ENCODE results near the gene DSTYK.
"Not testable (repeated sequence)": the region's sequence is repeated elsewhere in the genome, so short reads cannot be mapped to it uniquely, and the experiment has no call there.

The DSTYK gene

GRCh38 chr1:205216588-205216987, 5.1 kb upstream of the DSTYK start:
- DNase-seq = no peak

DNA sequence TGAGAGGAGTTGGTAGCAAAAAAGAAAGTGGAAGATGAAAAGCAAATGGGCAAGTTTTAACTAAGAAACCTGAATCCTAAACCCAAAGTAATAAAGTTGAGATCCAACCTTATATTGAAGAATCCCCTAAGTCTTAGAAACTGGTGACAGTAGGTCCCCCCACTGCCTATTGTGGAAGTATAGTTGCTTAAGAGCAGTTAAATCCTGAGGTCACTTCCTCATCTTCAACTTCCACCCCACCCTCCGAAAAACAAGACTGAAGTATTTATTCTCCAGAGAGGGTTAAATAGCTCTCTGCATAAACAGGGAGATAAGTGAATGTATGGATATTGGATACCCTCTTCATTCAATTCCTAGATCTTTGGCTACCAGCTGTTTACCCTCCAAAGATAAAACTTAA, 3.3 kb upstream of the DSTYK start:
- no peak for DNase-seq

DNA sequence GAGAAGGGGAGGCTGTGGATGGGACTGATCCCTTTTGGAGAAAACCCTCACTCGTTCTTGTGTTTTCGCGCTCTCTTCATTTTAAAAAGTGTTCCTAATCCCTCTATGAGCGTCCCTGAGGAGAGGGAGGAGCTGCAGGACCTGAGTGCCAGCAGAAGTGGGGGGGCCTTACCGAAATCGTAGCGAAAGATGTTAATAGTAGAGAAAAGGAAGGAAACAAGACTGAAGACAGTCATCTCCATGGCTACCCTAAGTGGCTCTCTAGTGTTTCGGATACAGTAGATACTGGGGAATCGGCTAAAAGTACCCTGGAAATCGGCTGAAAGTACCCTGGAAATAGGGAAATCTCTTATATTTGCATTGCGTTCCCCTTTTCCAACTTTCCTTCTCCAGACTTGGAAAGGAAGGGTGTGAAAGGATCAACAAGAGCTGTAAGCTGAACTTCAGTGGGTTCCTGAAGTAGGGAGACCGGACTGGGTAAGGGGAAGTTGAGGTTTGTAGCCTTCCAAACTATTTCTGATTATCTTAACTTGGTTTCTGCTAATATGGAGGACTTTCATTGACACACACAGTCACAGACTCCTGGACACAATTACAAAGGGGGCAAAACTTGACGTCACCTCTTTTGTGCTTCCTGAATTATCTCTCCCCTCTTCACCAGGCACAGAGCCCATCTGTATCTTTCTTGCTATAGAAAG, 486 bp upstream of the DSTYK start:
- DNase-seq = no peak

- no peak for DNase-seq
Measured at GRCh38 chr1:205210756-205211168, 740 bp downstream of the DSTYK start.

- no peak for DNase-seq
Measured at GRCh38 chr1:205208811-205209210, 2.7 kb downstream of the DSTYK start.

DNA sequence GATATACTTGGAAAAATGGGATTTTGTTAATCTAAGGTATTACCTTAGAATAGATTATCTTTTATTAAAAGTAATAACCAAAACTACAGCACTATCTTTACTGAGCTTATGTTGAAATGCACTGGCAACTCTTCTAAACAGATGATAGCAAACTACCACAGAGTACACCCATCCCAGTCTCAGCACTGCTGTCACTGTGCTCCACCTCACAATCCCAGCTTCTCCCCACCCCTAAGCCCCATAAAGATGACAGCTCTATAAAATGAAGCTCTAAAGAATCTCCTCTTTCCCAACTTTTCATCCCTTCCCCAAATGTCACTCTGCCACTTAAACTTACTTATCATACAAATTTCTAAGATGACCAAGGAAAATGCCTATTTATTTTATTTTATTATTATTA, 6.4 kb downstream of the DSTYK start:
- no peak for DNase-seq

GRCh38 chr1:205204552-205204951, 7.0 kb downstream of the DSTYK start:
- no peak for DNase-seq

DNA sequence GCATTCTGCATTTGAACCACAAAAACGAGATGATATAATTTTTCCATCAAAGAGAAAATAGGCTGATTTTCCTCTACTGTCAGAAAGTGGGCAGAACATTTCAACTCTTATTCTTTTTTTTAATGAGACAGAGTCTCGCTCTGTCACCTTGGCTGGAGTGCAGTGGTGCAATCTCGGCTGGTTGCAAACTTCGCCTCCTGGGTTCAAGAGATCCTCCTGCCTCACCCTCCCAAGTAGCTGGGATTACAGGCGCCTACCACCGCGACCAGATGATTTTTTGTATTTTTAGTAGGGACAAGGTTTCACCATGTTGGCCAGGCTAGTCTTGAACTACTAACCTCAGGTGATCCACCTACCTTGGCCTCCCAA, 11.6 kb downstream of the DSTYK start:
- DNase-seq = no peak

GRCh38 chr1:205199090-205199930, 12.2 kb downstream of the DSTYK start:
- no peak for DNase-seq

DNA sequence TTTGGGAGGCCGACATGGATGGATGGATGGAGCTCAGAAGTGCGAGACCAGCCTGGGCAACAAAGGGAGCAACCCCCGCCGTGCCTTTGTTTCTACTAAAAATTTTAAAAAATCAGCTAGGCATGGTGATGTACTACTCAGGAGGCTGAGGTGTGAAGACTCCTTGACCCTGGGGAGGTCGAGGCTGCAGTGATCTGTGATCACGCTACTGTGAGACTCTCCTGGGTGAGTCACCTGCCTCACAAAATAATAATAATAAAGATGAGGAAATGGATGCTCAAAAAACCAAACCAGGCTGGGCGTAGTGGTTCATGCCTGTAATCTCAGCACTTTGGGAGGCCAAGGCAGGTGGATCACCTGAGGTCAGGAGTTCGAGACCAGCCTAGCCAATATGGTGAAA, 19.2 kb downstream of the DSTYK start:
- DNase-seq = no peak

DNA sequence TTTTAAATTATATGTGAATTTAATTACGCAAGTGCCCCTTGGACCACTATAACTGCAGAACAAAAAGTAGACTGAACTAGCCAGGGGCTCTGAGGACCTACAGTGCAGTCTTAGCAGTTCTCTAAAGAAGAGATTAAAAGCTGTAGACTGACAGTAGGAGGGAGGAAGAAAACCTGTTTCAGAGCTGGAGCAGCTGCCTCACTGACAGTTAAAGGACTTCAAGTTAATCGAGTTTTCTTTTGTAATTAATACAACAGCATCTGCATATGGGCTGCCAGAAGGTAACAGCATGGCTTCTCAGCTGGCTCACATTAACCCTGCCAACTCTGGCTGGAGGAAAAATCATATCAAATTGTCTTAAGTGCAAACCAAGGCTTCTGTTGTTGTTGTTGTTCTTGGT, 19.9 kb downstream of the DSTYK start:
- no peak for DNase-seq

- no peak for DNase-seq
Measured at GRCh38 chr1:205190845-205191577, 20.5 kb downstream of the DSTYK start.

- no peak for DNase-seq
Measured at GRCh38 chr1:205189131-205189530, 22.4 kb downstream of the DSTYK start.

DNA sequence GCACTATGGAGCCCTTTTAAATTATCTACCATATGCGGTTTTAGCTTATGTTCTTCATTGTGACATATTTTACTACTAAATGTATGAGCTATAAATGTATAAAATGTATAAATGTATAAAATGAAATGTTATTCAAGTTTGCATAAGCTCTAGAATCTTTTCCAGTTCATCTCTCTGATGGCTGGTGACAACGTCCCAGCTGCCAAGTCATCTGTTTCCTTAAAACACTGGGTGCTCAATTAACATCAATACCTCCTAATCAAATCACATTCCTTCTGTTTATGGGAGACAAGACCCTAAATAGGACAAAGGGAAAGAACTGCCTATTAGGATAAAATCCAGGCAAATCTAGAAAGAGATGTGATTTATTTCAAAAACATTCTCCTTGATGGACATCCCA, 22.9 kb downstream of the DSTYK start:
- no peak for DNase-seq

DNA sequence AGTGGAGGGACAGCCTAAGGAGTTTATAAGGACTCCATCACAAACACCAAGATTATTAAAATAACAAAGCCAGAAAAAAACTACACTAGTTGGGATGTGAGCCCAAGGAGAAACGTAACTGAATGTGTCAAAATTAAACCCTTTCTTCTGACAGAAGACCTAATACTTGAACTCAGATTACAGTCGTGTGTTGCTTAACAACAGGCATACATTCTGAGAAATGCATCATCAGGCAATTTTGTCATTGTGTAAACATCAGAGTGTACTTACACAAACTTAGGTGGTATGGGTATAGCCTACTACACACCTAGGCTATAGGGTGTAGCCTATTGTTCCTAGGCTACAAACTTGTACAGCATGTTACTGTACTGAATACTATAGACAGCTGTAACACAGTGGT, 23.4 kb downstream of the DSTYK start:
- DNase-seq = no peak

GRCh38 chr1:205187420-205187819, 24.1 kb downstream of the DSTYK start:
- no peak for DNase-seq

GRCh38 chr1:205186191-205186590, 25.3 kb downstream of the DSTYK start:
- DNase-seq = no peak

GRCh38 chr1:205183676-205184335, 27.7 kb downstream of the DSTYK start:
- no peak for DNase-seq

GRCh38 chr1:205182930-205183329, 28.6 kb downstream of the DSTYK start:
- no peak for DNase-seq

GRCh38 chr1:205180331-205180730, 31.2 kb downstream of the DSTYK start:
- DNase-seq = not testable (repeated sequence)

- DNase-seq = no peak
Measured at GRCh38 chr1:205179842-205180241, 31.7 kb downstream of the DSTYK start.

GRCh38 chr1:205172729-205173366, 38.7 kb downstream of the DSTYK start:
- no peak for DNase-seq

GRCh38 chr1:205171369-205171768, 40.1 kb downstream of the DSTYK start:
- no peak for DNase-seq
